CD4-positive, alpha-beta T cell (primary cell): Measurements from ENCODE around the gene RPL18. TPM values are rescaled to one million over a fixed set of nuclear protein-coding genes. Genes with fewer than 3 reads are reported as not detected.

Experiments used
- ATAC-seq: fragments of 200-7000 bp; cut with Tn5 transposase; one replicate; pipeline ENCODE4 v1.10.0; 2022; ENCODE audit warnings: mild to moderate bottlenecking; ENCODE audit not compliant: poor library complexity
- CTCF ChIA-PET: fragments of 350-600 bp; sonication (Branson Sonifier 250); formaldehyde crosslinking; loops from one replicate; lab custom pipeline; 2021; ENCODE audit warnings: antibody characterized with exemption, inconsistent platforms; lab: Charles Lee
- POLR2A ChIA-PET: fragments of 350-600 bp; sonication (Branson Sonifier 250); formaldehyde crosslinking; loops from one replicate; lab custom pipeline; 2021; ENCODE audit warnings: antibody characterized with exemption, inconsistent platforms; lab: Charles Lee
- DNase-seq, 14 experiments: peaks; one replicate each; pipeline ENCODE4 v3.0.0-alpha.2; 2013 to 2020; ENCODE audit warnings: mixed read lengths in 2 of 14
- H3K27ac ChIP-seq, 2 donors: one replicate each; pipeline versions ENCODE4 v1.5.1 to v1.7.0; 2013; ENCODE audit warnings: low read length in 2 of 2, low read depth in 1 of 2, mild to moderate bottlenecking in 1 of 2
- H3K27me3 ChIP-seq, 2 experiments: 1 replicate in 1 of 2; 2 replicates in 1 of 2; pipeline versions ENCODE4 v1.6.1 to v1.7.0; 2013; ENCODE audit warnings: low read length in 2 of 2, control low read depth in 1 of 2, mild to moderate bottlenecking in 1 of 2, moderate library complexity in 1 of 2; ENCODE audit not compliant: insufficient read depth in 2 of 2, control insufficient read depth in 1 of 2
- H3K36me3 ChIP-seq: one replicate; pipeline ENCODE4 v1.6.1; 2013; ENCODE audit warnings: low read length, control low read depth; ENCODE audit not compliant: insufficient read depth
- H3K4me1 ChIP-seq: one replicate; pipeline ENCODE4 v1.6.1; 2013; ENCODE audit warnings: low read length, control low read depth; ENCODE audit not compliant: insufficient read depth
- H3K4me3 ChIP-seq: one replicate; pipeline ENCODE4 v1.5.1; 2013; ENCODE audit warnings: mild to moderate bottlenecking, low read length, moderate library complexity
- H3K9me3 ChIP-seq, 2 experiments: 1 replicate in 1 of 2; 2 replicates in 1 of 2; pipeline versions ENCODE4 v1.6.1 to v1.7.0; 2013; ENCODE audit warnings: low read length in 2 of 2, mild to moderate bottlenecking in 2 of 2, control low read depth in 1 of 2, moderate library complexity in 1 of 2; ENCODE audit not compliant: control insufficient read depth in 1 of 2, insufficient read depth in 1 of 2
- H3K27ac Mint-ChIP-seq: one replicate; pipeline ENCODE4 v1.8.0; 2020; ENCODE audit warnings: mixed read lengths
- H3K27me3 Mint-ChIP-seq: one replicate; pipeline ENCODE4 v1.8.0; 2021; ENCODE audit warnings: mixed read lengths
- H3K36me3 Mint-ChIP-seq: one replicate; pipeline ENCODE4 v1.8.0; 2021; ENCODE audit warnings: low read depth, mixed read lengths
- H3K4me1 Mint-ChIP-seq: one replicate; pipeline ENCODE4 v1.8.0; 2021; ENCODE audit warnings: low read depth, mixed read lengths
- H3K4me3 Mint-ChIP-seq: one replicate; pipeline ENCODE4 v1.8.0; 2020; ENCODE audit warnings: mild to moderate bottlenecking, mixed read lengths
- H3K9me3 Mint-ChIP-seq: one replicate; pipeline ENCODE4 v1.8.0; 2020; ENCODE audit warnings: mixed read lengths
- CTCF ChIP-seq: fragments of 200-600 bp; IDR thresholded peaks from one replicate; pipeline ENCODE4 v1.8.0; 2022; ENCODE audit warnings: antibody characterized with exemption, mild to moderate bottlenecking
- intact Hi-C, 2 experiments: fragments of 100-400 bp; cut with DNase I in 1 of 2; cut with micrococcal nuclease in 1 of 2; formaldehyde crosslinking; loops; one replicate each; pipeline versions ENCODE4 v1.15.1 to v1.9.0; 2023 to 2025; cut with DNase I, micrococcal nuclease
- total RNA-seq, 174 experiments: library from RNA in 2 of 174; stranded (reverse) in 2 of 174; gene quantifications; one replicate each; pipeline ENCODE4 v1.2.3 and lab custom pipeline; 2021 to 2026

Gene RPL18
- total RNA-seq, 2 experiments from 2014 or later: 2,820 to 2,913 TPM

- H3K9me3 Mint-ChIP-seq: no peaks in the 10 kb centered on the region
- POLR2A ChIA-PET: no interaction called here
- H3K4me3 Mint-ChIP-seq: no peak overlapping the region
- no peak for DNase-seq
- no peak overlapping the region for H3K27ac Mint-ChIP-seq
- Histone ChIP-seq H3K4me3 (no peak overlapping the region), H3K4me1 (peaks cover 3% of the 10 kb centered on the region), H3K27ac (no peak overlapping the region), H3K27me3 (no peaks in the 10 kb centered on the region), H3K36me3 (no peaks in the 10 kb centered on the region), H3K9me3 (no peaks in the 10 kb centered on the region)
- H3K36me3 Mint-ChIP-seq: no peaks in the 10 kb centered on the region
- TF ChIP-seq CTCF: no peak
- CTCF ChIA-PET: no interaction called here
- no peak for ATAC-seq
- H3K4me1 Mint-ChIP-seq: peaks cover 9% of the 10 kb centered on the region
- H3K27me3 Mint-ChIP-seq: no peaks in the 10 kb centered on the region
- intact Hi-C loops: no loop called here
Observed at GRCh38 chr19:48654299-48655059, 35.5 kb upstream of the RPL18 start.

- CTCF ChIA-PET: no interaction called here
- Histone ChIP-seq H3K4me3 (no peak overlapping the region), H3K9me3 (no peaks in the 10 kb centered on the region), H3K27me3 (no peaks in the 10 kb centered on the region), H3K27ac (no peak overlapping the region), H3K36me3 (no peaks in the 10 kb centered on the region), H3K4me1 (peaks cover 20% of the 10 kb centered on the region)
- Mint-ChIP-seq H3K4me3 (no peak overlapping the region), H3K9me3 (no peaks in the 10 kb centered on the region), H3K27me3 (no peaks in the 10 kb centered on the region), H3K4me1 (peaks cover 33% of the 10 kb centered on the region), H3K36me3 (no peaks in the 10 kb centered on the region), H3K27ac (peak overlapping the region; percentile 48)
- intact Hi-C loops: no loop called here
- DNase-seq (no peak), ATAC-seq (no peak)
- POLR2A ChIA-PET: interaction anchor here (1.0 kb wide), 1 partner anchor 14 kb away, joined by 3 read pairs; the partner anchor contains the start of gene DBP
- no peak for TF ChIP-seq CTCF
Observed at GRCh38 chr19:48651683-48652048, 32.7 kb upstream of the RPL18 start.

- DNase-seq (no peak), ATAC-seq (no peak)
- H3K27me3 Mint-ChIP-seq: no peaks in the 10 kb centered on the region
- Histone ChIP-seq H3K4me1 (peaks cover 26% of the 10 kb centered on the region), H3K9me3 (no peaks in the 10 kb centered on the region), H3K27ac (no peak overlapping the region), H3K27me3 (no peaks in the 10 kb centered on the region), H3K36me3 (no peaks in the 10 kb centered on the region), H3K4me3 (no peak overlapping the region)
- H3K27ac Mint-ChIP-seq: peak overlapping the region; percentile 48
- intact Hi-C loops: no loop called here
- H3K36me3 Mint-ChIP-seq: no peaks in the 10 kb centered on the region
- POLR2A ChIA-PET: interaction anchor here (1.0 kb wide), 1 partner anchor 14 kb away, joined by 3 read pairs; the partner anchor contains the start of gene DBP
- no peak overlapping the region for H3K4me3 Mint-ChIP-seq
- no peak for TF ChIP-seq CTCF
- H3K9me3 Mint-ChIP-seq: no peaks in the 10 kb centered on the region
- CTCF ChIA-PET: interaction anchor here (0.6 kb wide), 1 partner anchor 42 kb away, joined by 4 read pairs; no protein-coding TSS in a partner anchor
- H3K4me1 Mint-ChIP-seq: peaks cover 38% of the 10 kb centered on the region
Observed at GRCh38 chr19:48650974-48651682, 32.1 kb upstream of the RPL18 start.
